ENCODE data around the gene HCFC1R1.

The HCFC1R1 gene

DNA sequence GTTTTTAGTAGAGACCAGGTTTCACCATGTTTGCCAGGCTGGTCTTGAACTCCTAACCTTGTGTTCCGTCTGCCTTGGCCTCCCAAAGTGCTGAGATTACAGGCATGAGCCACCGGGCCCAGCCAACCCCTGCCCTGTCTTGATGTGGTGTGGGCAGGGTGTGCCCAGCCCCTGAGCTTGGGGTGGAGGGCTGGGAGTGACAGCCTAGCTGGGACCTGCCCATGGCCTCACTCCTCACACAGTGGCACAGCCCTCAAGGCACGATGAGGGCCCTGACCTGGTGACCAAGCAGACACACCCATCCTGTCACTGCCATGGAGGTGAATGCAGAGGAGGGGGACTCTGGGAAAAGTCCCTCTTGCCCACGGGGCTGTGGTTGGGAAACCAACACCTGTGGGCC lies 44.7 kb upstream of the HCFC1R1 start:
- Histone ChIP-seq H3K27me3 (peaks cover 0 to 5% of the 10 kb centered on the region in 2 donors), H3K4me1 (peaks cover 0 to 13% (median 8%) of the 10 kb centered on the region in 4 donors), H3K9me3 (no peaks in the 10 kb centered on the region), H3K36me3 (no peaks in the 10 kb centered on the region), H3K27ac (no peak overlapping the region), H3K4me3 (no peak overlapping the region)
- TF ChIP-seq, protein P1, sequence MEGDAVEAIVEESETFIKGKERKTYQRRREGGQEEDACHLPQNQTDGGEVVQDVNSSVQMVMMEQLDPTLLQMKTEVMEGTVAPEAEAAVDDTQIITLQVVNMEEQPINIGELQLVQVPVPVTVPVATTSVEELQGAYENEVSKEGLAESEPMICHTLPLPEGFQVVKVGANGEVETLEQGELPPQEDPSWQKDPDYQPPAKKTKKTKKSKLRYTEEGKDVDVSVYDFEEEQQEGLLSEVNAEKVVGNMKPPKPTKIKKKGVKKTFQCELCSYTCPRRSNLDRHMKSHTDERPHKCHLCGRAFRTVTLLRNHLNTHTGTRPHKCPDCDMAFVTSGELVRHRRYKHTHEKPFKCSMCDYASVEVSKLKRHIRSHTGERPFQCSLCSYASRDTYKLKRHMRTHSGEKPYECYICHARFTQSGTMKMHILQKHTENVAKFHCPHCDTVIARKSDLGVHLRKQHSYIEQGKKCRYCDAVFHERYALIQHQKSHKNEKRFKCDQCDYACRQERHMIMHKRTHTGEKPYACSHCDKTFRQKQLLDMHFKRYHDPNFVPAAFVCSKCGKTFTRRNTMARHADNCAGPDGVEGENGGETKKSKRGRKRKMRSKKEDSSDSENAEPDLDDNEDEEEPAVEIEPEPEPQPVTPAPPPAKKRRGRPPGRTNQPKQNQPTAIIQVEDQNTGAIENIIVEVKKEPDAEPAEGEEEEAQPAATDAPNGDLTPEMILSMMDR (IDR thresholded peaks at IDR 0.05) = no peak
- intact Hi-C loops (cut with DNase I; ENCODE audit: low total_unique reads) = no loop called here
- DNase-seq = no peak

DNA sequence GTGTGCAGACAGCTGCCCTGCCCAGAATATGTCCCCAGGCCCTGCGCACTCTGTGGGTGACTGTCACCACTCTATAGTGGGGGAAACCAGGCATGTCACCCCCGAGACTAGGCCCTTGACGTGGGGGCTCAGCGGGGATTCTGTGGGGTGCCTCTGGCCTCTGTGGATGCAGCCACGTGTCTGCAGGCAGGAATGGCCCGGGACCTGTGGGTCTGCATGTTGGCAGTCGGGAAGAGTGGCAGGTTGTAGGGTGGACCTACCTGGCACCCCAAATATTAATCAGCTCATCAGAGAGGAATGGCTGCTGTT lies 42.7 kb upstream of the HCFC1R1 start:
- TF ChIP-seq, protein P1 (IDR thresholded peaks at IDR 0.05) = no peak
- Histone ChIP-seq H3K27me3 (no peaks in the 10 kb centered on the region), H3K36me3 (no peaks in the 10 kb centered on the region), H3K4me3 (peak overlapping the region in 1 of 2 donors; percentile 33), H3K4me1 (peaks cover 0 to 13% (median 8%) of the 10 kb centered on the region in 4 donors), H3K27ac (no peak overlapping the region), H3K9me3 (no peaks in the 10 kb centered on the region)
- intact Hi-C loops (cut with DNase I; ENCODE audit: low total_unique reads) = no loop called here
- no peak for DNase-seq

DNA sequence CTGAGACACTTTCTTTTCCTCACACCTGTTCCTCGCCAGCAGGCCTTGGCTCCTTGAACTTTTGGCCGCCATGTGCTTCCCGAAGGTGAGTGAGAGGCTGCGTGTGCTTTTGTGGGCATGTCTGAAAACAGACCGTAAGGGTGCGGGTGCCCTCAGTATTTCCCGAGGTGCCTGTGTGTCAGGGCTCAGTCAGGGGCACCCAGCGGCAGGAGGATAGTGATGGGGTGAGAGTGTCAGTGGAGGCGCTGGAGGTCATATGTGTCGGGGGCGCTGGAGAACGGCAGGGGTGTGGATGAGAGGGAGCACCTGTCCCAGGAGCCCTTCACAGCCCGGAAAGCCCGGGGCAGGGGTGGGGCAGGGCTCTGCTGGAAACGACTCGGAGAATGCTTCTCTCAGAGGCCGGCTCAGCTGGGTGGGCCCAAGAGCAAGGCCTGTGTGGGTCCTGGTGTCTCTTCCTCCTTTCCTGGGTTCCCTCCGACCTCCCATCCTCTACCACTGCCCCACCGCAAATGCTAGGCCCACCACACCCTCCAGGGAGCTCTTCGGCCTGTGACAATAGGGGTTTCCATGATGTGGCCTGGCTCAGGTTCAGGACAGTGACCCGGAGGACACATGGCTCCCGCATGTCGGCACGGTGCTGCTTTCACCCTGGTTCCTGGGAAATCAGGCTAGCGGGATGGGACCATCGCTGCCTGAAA lies 42.1 kb upstream of the HCFC1R1 start:
- Histone ChIP-seq H3K36me3 (no peaks in the 10 kb centered on the region), H3K4me3 (peak overlapping the region; percentile 22 to 33), H3K9me3 (no peaks in the 10 kb centered on the region), H3K27me3 (no peaks in the 10 kb centered on the region), H3K4me1 (peaks cover 0 to 13% (median 8%) of the 10 kb centered on the region in 4 donors), H3K27ac (peak overlapping the region; percentile 8 to 28)
- DNase-seq = no peak
- intact Hi-C loops (cut with DNase I; ENCODE audit: low total_unique reads) = no loop called here
- TF ChIP-seq, protein P1 (IDR thresholded peaks at IDR 0.05) = no peak

DNA sequence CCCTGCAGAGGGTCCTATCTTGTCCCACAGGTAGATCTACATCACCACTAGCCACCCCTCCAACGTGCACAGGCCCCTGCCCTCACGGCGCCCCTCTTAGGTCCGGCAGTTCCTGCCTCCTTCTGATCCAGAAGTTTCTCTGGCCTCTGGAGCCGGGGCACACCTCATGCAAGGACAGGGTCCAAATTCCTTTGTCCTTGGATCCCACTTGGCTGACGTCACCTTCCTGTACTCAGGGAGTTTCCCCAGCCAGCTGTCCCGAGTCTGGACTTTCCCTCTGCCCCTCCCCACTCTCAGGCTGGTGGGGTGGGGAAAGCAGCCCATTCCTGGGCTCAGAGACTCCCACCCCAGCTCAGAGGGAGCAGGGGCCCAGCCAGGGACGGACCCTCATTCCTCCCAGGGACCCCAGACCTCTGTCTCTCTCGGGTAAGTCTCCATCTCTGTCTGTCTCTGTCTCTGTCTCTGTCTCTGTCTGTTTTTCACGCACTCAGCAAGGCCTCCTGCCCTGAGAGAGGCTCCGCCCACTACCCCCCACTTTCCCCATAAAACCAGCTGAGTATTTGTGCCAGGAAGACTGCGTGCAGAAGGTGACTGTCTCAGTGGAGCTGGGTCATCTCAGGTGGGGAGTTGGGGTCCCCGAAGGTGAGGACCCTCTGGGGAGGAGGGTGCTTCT lies 41.5 kb upstream of the HCFC1R1 start, which contains the start of gene IL32:
IL32 (plus strand) TSS at position 572 of the 673 bp plus-strand sequence. CDS start 172 bp downstream, outside the sequence.
- no peaks in the 10 kb centered on the region for H3K9me3 ChIP-seq
- H3K27me3 ChIP-seq = no peaks in the 10 kb centered on the region
- intact Hi-C loops (cut with DNase I; ENCODE audit: low total_unique reads) = no loop called here
- peaks cover 0 to 13% (median 8%) of the 10 kb centered on the region in 4 donors for H3K4me1 ChIP-seq
- H3K36me3 ChIP-seq = no peaks in the 10 kb centered on the region
- peak in 1 of 2 donors; percentile 58 for DNase-seq
- H3K27ac ChIP-seq = peak within 1 kb of the TSS; percentile 8 to 28
- H3K4me3 ChIP-seq = peak within 1 kb of the TSS; percentile 22 to 33
- TF ChIP-seq, protein P1 (IDR thresholded peaks at IDR 0.05) = no peak

DNA sequence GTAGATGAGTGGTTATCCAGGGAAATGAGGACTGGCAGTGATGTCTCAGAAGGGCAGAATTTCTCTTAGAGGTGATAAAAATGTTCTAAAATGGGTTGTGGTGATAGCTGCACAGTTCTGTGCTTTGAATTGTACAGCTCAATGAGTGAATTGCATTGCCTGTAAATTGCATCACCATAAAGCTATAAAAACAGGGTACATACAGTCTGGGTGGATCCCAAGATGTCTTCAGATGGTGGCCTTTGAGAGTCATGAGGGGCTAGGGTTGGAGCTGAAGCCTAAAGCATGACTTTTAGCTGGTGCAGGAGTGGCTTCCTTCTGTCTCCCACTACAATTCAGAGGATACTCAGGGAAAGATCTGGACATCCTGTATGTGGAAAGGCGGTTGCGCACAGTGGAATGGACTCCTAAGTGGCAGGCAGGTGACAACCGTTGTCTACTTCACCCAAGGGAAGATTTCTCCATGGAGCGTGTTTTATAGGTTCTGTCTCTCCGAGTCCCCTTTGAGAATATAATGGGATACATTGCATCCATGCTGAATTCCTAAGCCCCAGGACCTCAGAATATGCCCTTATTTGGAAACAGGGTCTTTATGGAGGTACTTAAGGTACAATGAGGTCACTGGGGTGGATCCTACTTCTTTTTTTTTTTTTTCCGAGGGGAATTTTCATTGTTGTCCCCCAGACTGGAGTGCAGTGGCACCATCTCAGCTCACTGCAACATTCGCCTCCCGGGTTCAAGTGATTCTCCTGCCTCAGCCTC lies 40.1 kb upstream of the HCFC1R1 start:
- no peak overlapping the region for H3K27ac ChIP-seq
- intact Hi-C loops (cut with DNase I; ENCODE audit: low total_unique reads) = loop anchor here (5.0 kb wide), 1 partner anchor 103 kb away; no protein-coding TSS in a partner anchor
- no peaks in the 10 kb centered on the region for H3K9me3 ChIP-seq
- H3K27me3 ChIP-seq = peaks cover 0 to 3% of the 10 kb centered on the region in 2 donors
- TF ChIP-seq, protein P1 (IDR thresholded peaks at IDR 0.05) = no peak
- H3K4me3 ChIP-seq = no peak overlapping the region
- DNase-seq = no peak
- peaks cover 0 to 24% (median 19%) of the 10 kb centered on the region in 4 donors for H3K4me1 ChIP-seq
- H3K36me3 ChIP-seq = no peaks in the 10 kb centered on the region
